Stimulated activated naive B cell treated with anti-CD40 and anti-IgM and Interleukin-4, amounts not matched to agents 10 μg/mL and 1 μg/mL and 100 μg/mL, for 72 hours (primary cell): Measurements from ENCODE around the gene PDE8B.
A peak's percentile ranks its signal among the peaks of the same experiment; 100 is the strongest.

Source experiments
- ATAC-seq, 2 donors: fragments of 150-1000 bp; cut with Tn5 transposase; replicated peaks; 2 replicates each; pipeline ENCODE4 v1.10.0; 2021; ENCODE audit warnings: moderate library complexity in 1 of 2
- DNase-seq: peaks from one replicate; pipeline ENCODE4 v3.0.0; 2021
- H3K27ac Mint-ChIP-seq: one replicate; pipeline ENCODE4 v1.8.0; 2022; ENCODE audit warnings: mild to moderate bottlenecking, mixed read lengths
- H3K27me3 Mint-ChIP-seq, 2 donors: one replicate each; pipeline ENCODE4 v1.8.0; 2022; ENCODE audit warnings: mixed read lengths in 2 of 2
- H3K36me3 Mint-ChIP-seq, 2 donors: one replicate each; pipeline ENCODE4 v1.8.0; 2022; ENCODE audit warnings: mixed read lengths in 2 of 2, mild to moderate bottlenecking in 1 of 2
- H3K4me1 Mint-ChIP-seq, 2 donors: one replicate each; pipeline ENCODE4 v1.8.0; 2022; ENCODE audit warnings: mixed read lengths in 2 of 2, mild to moderate bottlenecking in 1 of 2
- H3K4me3 Mint-ChIP-seq, 2 donors: one replicate each; pipeline ENCODE4 v1.8.0; 2022; ENCODE audit warnings: mild to moderate bottlenecking in 2 of 2, mixed read lengths in 2 of 2, moderate library complexity in 1 of 2
- H3K9me3 Mint-ChIP-seq, 2 donors: one replicate each; pipeline ENCODE4 v1.8.0; 2022; ENCODE audit warnings: mixed read lengths in 2 of 2, mild to moderate bottlenecking in 1 of 2

The PDE8B gene

GRCh38 chr5:77177576-77177975 is 32.9 kb upstream of the PDE8B start:
- Mint-ChIP-seq H3K27ac (no peak overlapping the region), H3K27me3 (peaks cover 15 to 28% of the 10 kb centered on the region in 2 donors), H3K4me3 (no peak overlapping the region), H3K9me3 (no peaks in the 10 kb centered on the region), H3K4me1 (peaks cover 2 to 5% of the 10 kb centered on the region in 2 donors), H3K36me3 (no peaks in the 10 kb centered on the region)
- DNase-seq (no peak), ATAC-seq (no peak)

GRCh38 chr5:77180167-77181081 is 30.1 kb upstream of the PDE8B start:
- no peak for DNase-seq
- Mint-ChIP-seq H3K4me1 (peaks cover 2 to 5% of the 10 kb centered on the region in 2 donors), H3K27ac (no peak overlapping the region), H3K36me3 (no peaks in the 10 kb centered on the region), H3K27me3 (peaks cover 30 to 41% of the 10 kb centered on the region in 2 donors), H3K9me3 (no peaks in the 10 kb centered on the region), H3K4me3 (peak overlapping the region; percentile 31 to 53)
- ATAC-seq, result peak; percentile 25 to 36

- Mint-ChIP-seq H3K9me3 (no peaks in the 10 kb centered on the region), H3K36me3 (no peaks in the 10 kb centered on the region), H3K27ac (no peak overlapping the region), H3K27me3 (peaks cover 30 to 41% of the 10 kb centered on the region in 2 donors), H3K4me1 (peaks cover 2 to 5% of the 10 kb centered on the region in 2 donors), H3K4me3 (no peak overlapping the region)
- DNase-seq (no peak), ATAC-seq (no peak)
These were observed 29.3 kb upstream of the PDE8B start for GRCh38 chr5:77181173-77181572.

- no peak for ATAC-seq
- Mint-ChIP-seq H3K27ac (no peak overlapping the region), H3K27me3 (peaks cover 30 to 41% of the 10 kb centered on the region in 2 donors)
These were observed 28.7 kb upstream of the PDE8B start for GRCh38 chr5:77181596-77182304.

GRCh38 chr5:77182367-77182766 is 28.1 kb upstream of the PDE8B start:
- Mint-ChIP-seq H3K27ac (no peak overlapping the region), H3K4me1 (peaks cover 2 to 5% of the 10 kb centered on the region in 2 donors), H3K4me3 (no peak overlapping the region), H3K27me3 (peaks cover 30 to 41% of the 10 kb centered on the region in 2 donors), H3K9me3 (no peaks in the 10 kb centered on the region), H3K36me3 (no peaks in the 10 kb centered on the region)
- DNase-seq (no peak), ATAC-seq (no peak)

More at GRCh38 chr5:77181596-77182304, 28.7 kb upstream of the PDE8B start:
- H3K4me3 Mint-ChIP-seq, result no peak overlapping the region
- H3K9me3 Mint-ChIP-seq, result no peaks in the 10 kb centered on the region
- no peaks in the 10 kb centered on the region for H3K36me3 Mint-ChIP-seq
- DNase-seq, result no peak
- peaks cover 2 to 5% of the 10 kb centered on the region in 2 donors for H3K4me1 Mint-ChIP-seq

GRCh38 chr5:77186652-77187370 is 23.7 kb upstream of the PDE8B start:
- no peaks in the 10 kb centered on the region for H3K36me3 Mint-ChIP-seq
- DNase-seq, result no peak
- H3K4me1 Mint-ChIP-seq, result no peaks in the 10 kb centered on the region
- H3K4me3 Mint-ChIP-seq, result no peak overlapping the region
- ATAC-seq, result no peak
- H3K9me3 Mint-ChIP-seq, result no peaks in the 10 kb centered on the region
- H3K27me3 Mint-ChIP-seq, result peaks cover 26% of the 10 kb centered on the region in 2 donors
- H3K27ac Mint-ChIP-seq, result no peak overlapping the region

- no peaks in the 10 kb centered on the region for H3K4me1 Mint-ChIP-seq
- no peaks in the 10 kb centered on the region for H3K36me3 Mint-ChIP-seq
- no peak overlapping the region for H3K4me3 Mint-ChIP-seq
- peaks cover 0 to 2% of the 10 kb centered on the region in 2 donors for H3K9me3 Mint-ChIP-seq
- H3K27me3 Mint-ChIP-seq, result peaks cover 6 to 8% of the 10 kb centered on the region in 2 donors
- H3K27ac Mint-ChIP-seq, result no peak overlapping the region
- DNase-seq (no peak), ATAC-seq (no peak)
These were observed 21.1 kb upstream of the PDE8B start for GRCh38 chr5:77189421-77189820.

GRCh38 chr5:77192441-77193050 is 17.9 kb upstream of the PDE8B start:
- H3K9me3 Mint-ChIP-seq, result peaks cover 3 to 8% of the 10 kb centered on the region in 2 donors
- peaks cover 10 to 11% of the 10 kb centered on the region in 2 donors for H3K27me3 Mint-ChIP-seq
- peaks cover 0 to 1% of the 10 kb centered on the region in 2 donors for H3K36me3 Mint-ChIP-seq
- ATAC-seq (no peak), DNase-seq (no peak)
- no peak overlapping the region for H3K27ac Mint-ChIP-seq
- H3K4me1 Mint-ChIP-seq, result no peaks in the 10 kb centered on the region
- no peak overlapping the region for H3K4me3 Mint-ChIP-seq

- DNase-seq (no peak), ATAC-seq (no peak)
- Mint-ChIP-seq H3K4me1 (no peaks in the 10 kb centered on the region), H3K4me3 (no peak overlapping the region), H3K27ac (no peak overlapping the region), H3K9me3 (peaks cover 14 to 18% of the 10 kb centered on the region in 2 donors), H3K36me3 (peaks cover 0 to 9% of the 10 kb centered on the region in 2 donors), H3K27me3 (peaks cover 8 to 14% of the 10 kb centered on the region in 2 donors)
These were observed 15.7 kb upstream of the PDE8B start for GRCh38 chr5:77194762-77195161.

GRCh38 chr5:77197840-77198554 is 12.5 kb upstream of the PDE8B start:
- no peak overlapping the region for H3K4me3 Mint-ChIP-seq
- H3K27me3 Mint-ChIP-seq, result peaks cover 8 to 14% of the 10 kb centered on the region in 2 donors
- peaks cover 0 to 9% of the 10 kb centered on the region in 2 donors for H3K36me3 Mint-ChIP-seq
- DNase-seq, result no peak
- H3K9me3 Mint-ChIP-seq, result peaks cover 14 to 16% of the 10 kb centered on the region in 2 donors
- ATAC-seq, result no peak
- H3K27ac Mint-ChIP-seq, result no peak overlapping the region
- H3K4me1 Mint-ChIP-seq, result no peaks in the 10 kb centered on the region

GRCh38 chr5:77200663-77201062 is 9.8 kb upstream of the PDE8B start:
- Mint-ChIP-seq H3K27ac (no peak overlapping the region), H3K9me3 (peaks cover 12 to 14% of the 10 kb centered on the region in 2 donors), H3K4me1 (no peaks in the 10 kb centered on the region), H3K27me3 (peaks cover 8 to 17% of the 10 kb centered on the region in 2 donors), H3K4me3 (no peak overlapping the region), H3K36me3 (peaks cover 0 to 9% of the 10 kb centered on the region in 2 donors)
- DNase-seq (no peak), ATAC-seq (peak in 1 of 2 donors; percentile 33)

- Mint-ChIP-seq H3K9me3 (peaks cover 12 to 14% of the 10 kb centered on the region in 2 donors), H3K4me1 (no peaks in the 10 kb centered on the region), H3K27ac (no peak overlapping the region), H3K36me3 (peaks cover 0 to 9% of the 10 kb centered on the region in 2 donors), H3K4me3 (no peak overlapping the region), H3K27me3 (peaks cover 15 to 22% of the 10 kb centered on the region in 2 donors)
- ATAC-seq, result no peak
- no peak for DNase-seq
These were observed 8.3 kb upstream of the PDE8B start for GRCh38 chr5:77202145-77202544.

GRCh38 chr5:77204967-77205366 is 5.5 kb upstream of the PDE8B start:
- ATAC-seq, result no peak
- peaks cover 22 to 27% of the 10 kb centered on the region in 2 donors for H3K27me3 Mint-ChIP-seq
- H3K9me3 Mint-ChIP-seq, result no peaks in the 10 kb centered on the region

More at GRCh38 chr5:77204967-77205366, 5.5 kb upstream of the PDE8B start:
- Mint-ChIP-seq H3K4me3 (no peak overlapping the region), H3K27ac (no peak overlapping the region), H3K36me3 (peaks cover 3 to 4% of the 10 kb centered on the region in 2 donors), H3K4me1 (peaks cover 3 to 7% of the 10 kb centered on the region in 2 donors)
- no peak for DNase-seq
